Measurements from ENCODE around the gene SELPLG.

SELPLG gene

GRCh38 chr12:108646600-108647579 lies 13.2 kb upstream of the SELPLG start:
- Mint-ChIP-seq H3K27ac (peak overlapping the region; percentile 69), H3K9me3 (no peaks in the 10 kb centered on the region), H3K4me1 (ENCODE audit: low read depth) (peaks cover 54% of the 10 kb centered on the region), H3K4me3 (peak overlapping the region; percentile 40), H3K27me3 (no peaks in the 10 kb centered on the region), H3K36me3 (ENCODE audit: low read depth) (peaks cover 47% of the 10 kb centered on the region)

- Mint-ChIP-seq H3K4me3 (peak overlapping the region; percentile 40), H3K4me1 (ENCODE audit: low read depth) (peaks cover 58% of the 10 kb centered on the region), H3K36me3 (ENCODE audit: low read depth) (peaks cover 39% of the 10 kb centered on the region)
Observed at GRCh38 chr12:108645686-108646599, 12.2 kb upstream of the SELPLG start.

GRCh38 chr12:108644811-108645120 lies 11.1 kb upstream of the SELPLG start:
- Mint-ChIP-seq H3K36me3 (ENCODE audit: low read depth) (peaks cover 39% of the 10 kb centered on the region), H3K4me3 (no peak overlapping the region), H3K9me3 (no peaks in the 10 kb centered on the region), H3K27ac (no peak overlapping the region), H3K27me3 (no peaks in the 10 kb centered on the region), H3K4me1 (ENCODE audit: low read depth) (peaks cover 66% of the 10 kb centered on the region)

More at GRCh38 chr12:108645686-108646599, 12.2 kb upstream of the SELPLG start:
- peak overlapping the region; percentile 69 for H3K27ac Mint-ChIP-seq
- no peaks in the 10 kb centered on the region for H3K27me3 Mint-ChIP-seq
- no peaks in the 10 kb centered on the region for H3K9me3 Mint-ChIP-seq

- Mint-ChIP-seq H3K36me3 (ENCODE audit: low read depth) (peaks cover 33% of the 10 kb centered on the region), H3K4me1 (ENCODE audit: low read depth) (peaks cover 65% of the 10 kb centered on the region), H3K27ac (no peak overlapping the region), H3K9me3 (no peaks in the 10 kb centered on the region), H3K4me3 (no peak overlapping the region), H3K27me3 (no peaks in the 10 kb centered on the region)
Observed at GRCh38 chr12:108643941-108644810, 10.5 kb upstream of the SELPLG start.

- no peaks in the 10 kb centered on the region for H3K9me3 Mint-ChIP-seq
- no peaks in the 10 kb centered on the region for H3K27me3 Mint-ChIP-seq
- peaks cover 59% of the 10 kb centered on the region for H3K4me1 Mint-ChIP-seq (ENCODE audit: low read depth)
- H3K36me3 Mint-ChIP-seq (ENCODE audit: low read depth) = peaks cover 27% of the 10 kb centered on the region
- H3K27ac Mint-ChIP-seq = no peak overlapping the region
- no peak overlapping the region for H3K4me3 Mint-ChIP-seq
Observed at GRCh38 chr12:108642899-108643654, 9.4 kb upstream of the SELPLG start.

GRCh38 chr12:108642269-108642870 lies 8.7 kb upstream of the SELPLG start:
- Mint-ChIP-seq H3K27me3 (no peaks in the 10 kb centered on the region), H3K4me1 (ENCODE audit: low read depth) (peaks cover 55% of the 10 kb centered on the region), H3K36me3 (ENCODE audit: low read depth) (peaks cover 20% of the 10 kb centered on the region), H3K4me3 (no peak overlapping the region), H3K27ac (peak overlapping the region; percentile 13), H3K9me3 (no peaks in the 10 kb centered on the region)

GRCh38 chr12:108641446-108642268 lies 8.0 kb upstream of the SELPLG start:
- no peak overlapping the region for H3K4me3 Mint-ChIP-seq
- no peaks in the 10 kb centered on the region for H3K9me3 Mint-ChIP-seq
- H3K27me3 Mint-ChIP-seq = no peaks in the 10 kb centered on the region
- peak overlapping the region; percentile 15 for H3K27ac Mint-ChIP-seq
- peaks cover 18% of the 10 kb centered on the region for H3K36me3 Mint-ChIP-seq (ENCODE audit: low read depth)
- peaks cover 53% of the 10 kb centered on the region for H3K4me1 Mint-ChIP-seq (ENCODE audit: low read depth)

GRCh38 chr12:108640802-108641445 lies 7.2 kb upstream of the SELPLG start:
- H3K4me1 Mint-ChIP-seq (ENCODE audit: low read depth) = peaks cover 51% of the 10 kb centered on the region
- H3K27me3 Mint-ChIP-seq = no peaks in the 10 kb centered on the region
- no peak overlapping the region for H3K27ac Mint-ChIP-seq
- H3K36me3 Mint-ChIP-seq (ENCODE audit: low read depth) = peaks cover 12% of the 10 kb centered on the region
- no peaks in the 10 kb centered on the region for H3K9me3 Mint-ChIP-seq
- H3K4me3 Mint-ChIP-seq = no peak overlapping the region

- Mint-ChIP-seq H3K27ac (no peak overlapping the region), H3K4me3 (no peak overlapping the region), H3K27me3 (no peaks in the 10 kb centered on the region), H3K9me3 (no peaks in the 10 kb centered on the region), H3K4me1 (ENCODE audit: low read depth) (peaks cover 59% of the 10 kb centered on the region), H3K36me3 (ENCODE audit: low read depth) (no peaks in the 10 kb centered on the region)
Observed at GRCh38 chr12:108638997-108639822, 5.5 kb upstream of the SELPLG start.

GRCh38 chr12:108638141-108638827 lies 4.6 kb upstream of the SELPLG start:
- Mint-ChIP-seq H3K36me3 (ENCODE audit: low read depth) (no peaks in the 10 kb centered on the region), H3K4me1 (ENCODE audit: low read depth) (peaks cover 69% of the 10 kb centered on the region), H3K9me3 (no peaks in the 10 kb centered on the region), H3K27me3 (no peaks in the 10 kb centered on the region), H3K4me3 (no peak overlapping the region), H3K27ac (no peak overlapping the region)

GRCh38 chr12:108637222-108637971 lies 3.7 kb upstream of the SELPLG start:
- H3K27me3 Mint-ChIP-seq = no peaks in the 10 kb centered on the region
- no peaks in the 10 kb centered on the region for H3K36me3 Mint-ChIP-seq (ENCODE audit: low read depth)
- H3K27ac Mint-ChIP-seq = no peak overlapping the region
- H3K4me3 Mint-ChIP-seq = peak overlapping the region; percentile 48
- H3K9me3 Mint-ChIP-seq = no peaks in the 10 kb centered on the region
- peaks cover 77% of the 10 kb centered on the region for H3K4me1 Mint-ChIP-seq (ENCODE audit: low read depth)
